Fibroblast of skin of scalp (primary cell): Measurements from ENCODE around the gene DAP.

Source experiments
- DNase-seq: peaks from one replicate; pipeline ENCODE4 v3.0.0-alpha.2; 2013

DAP gene

DNA sequence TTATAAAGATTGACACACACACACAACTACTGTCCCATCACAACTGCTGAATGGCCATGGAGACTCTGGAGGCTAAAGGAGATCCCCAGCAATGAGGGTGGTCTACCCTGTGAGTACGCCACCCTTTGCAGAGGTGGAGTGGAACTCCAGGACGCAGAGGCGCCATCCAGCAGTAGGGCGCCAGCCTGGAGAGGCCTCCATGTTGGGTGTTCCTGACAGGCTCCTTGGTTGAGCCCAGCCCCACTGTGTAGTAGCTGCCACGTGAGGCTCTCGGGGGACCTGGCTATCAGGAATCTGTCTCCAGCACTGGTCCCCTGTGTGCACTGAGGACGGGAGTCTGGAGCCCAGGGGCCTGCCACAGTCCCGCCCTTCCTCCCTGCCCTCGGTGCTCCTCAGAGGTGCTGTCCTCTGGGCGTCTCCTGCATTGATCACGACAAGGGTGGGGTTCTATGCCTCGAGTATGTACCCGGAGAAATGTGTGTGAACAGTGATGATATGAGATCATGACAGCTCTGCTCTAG lies 72.3 kb downstream of the DAP start:
- DNase-seq: no peak

DNA sequence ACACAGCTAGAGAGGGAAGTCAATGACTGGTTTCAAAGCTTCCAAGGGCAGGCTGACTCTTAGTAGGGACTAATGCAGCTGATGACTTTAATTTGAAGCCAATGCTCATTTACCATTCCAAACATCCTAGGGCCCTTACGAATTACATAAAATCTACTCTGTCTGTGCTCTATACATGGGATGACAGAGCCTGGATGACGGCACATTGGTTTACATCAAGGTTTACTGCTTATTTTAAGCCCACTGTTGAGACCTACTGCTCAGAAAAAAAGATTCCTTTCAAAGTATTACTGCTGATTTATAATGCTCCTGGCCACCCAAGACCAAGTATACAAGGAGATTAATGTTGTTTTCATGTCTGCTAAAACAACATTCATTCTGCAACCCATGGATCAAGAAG lies 74.1 kb downstream of the DAP start:
- no peak for DNase-seq

DNA sequence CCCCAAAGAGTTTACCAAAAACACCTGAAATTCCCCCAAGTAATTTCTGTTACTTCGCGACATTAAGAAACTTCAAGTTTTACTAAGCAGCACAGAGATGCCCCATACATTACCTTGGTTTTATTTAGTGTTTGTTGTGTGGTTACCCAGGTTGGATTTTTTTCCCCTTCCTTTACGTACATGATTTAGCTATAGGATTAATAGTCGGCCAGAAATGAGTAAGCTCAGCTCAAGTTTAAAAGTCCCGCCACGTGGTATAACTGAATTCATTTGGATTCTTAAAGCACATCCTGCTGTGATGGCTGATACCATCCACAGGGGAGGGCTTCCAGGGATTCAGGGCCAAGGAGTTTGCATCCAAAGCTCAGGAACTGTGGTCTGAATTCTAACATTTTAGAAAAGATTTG lies 75.9 kb downstream of the DAP start:
- no peak for DNase-seq

DNA sequence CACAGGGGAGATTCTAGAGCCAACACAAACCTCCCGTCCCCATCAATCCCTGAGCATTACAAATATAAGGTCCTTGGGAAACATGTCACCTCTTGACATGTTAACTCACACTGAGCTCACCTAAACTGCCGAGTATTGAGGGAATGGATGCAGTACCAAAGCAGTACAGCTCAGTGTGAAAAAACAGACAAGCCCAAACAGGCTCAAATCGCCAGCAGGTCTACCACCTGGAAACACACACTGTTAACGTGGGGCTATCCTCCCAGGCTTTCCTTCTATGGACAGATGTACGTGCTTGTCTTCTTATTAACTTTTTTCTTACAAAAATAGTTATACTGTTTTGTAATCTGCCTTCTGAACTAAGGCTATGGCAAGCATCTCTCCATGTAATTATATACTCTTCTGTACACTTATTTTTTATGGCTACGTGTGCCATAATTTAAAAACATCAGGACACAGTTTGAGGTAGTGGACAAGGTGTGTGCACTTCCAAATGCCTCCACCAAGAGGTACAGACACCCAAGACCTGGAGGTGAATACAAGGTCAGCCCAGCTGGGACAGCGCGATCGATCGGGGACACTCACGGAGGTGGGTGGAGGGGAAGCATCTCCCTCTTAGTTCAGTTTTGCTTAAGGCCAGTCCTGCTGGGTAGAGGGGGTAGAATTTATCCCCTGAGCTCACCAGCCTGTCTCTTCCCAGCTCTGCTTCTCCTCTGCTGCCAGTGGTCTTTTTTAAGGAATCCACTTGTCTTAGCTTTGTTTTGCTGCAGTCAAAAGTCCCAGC lies 76.5 kb downstream of the DAP start:
- DNase-seq: no peak

DNA sequence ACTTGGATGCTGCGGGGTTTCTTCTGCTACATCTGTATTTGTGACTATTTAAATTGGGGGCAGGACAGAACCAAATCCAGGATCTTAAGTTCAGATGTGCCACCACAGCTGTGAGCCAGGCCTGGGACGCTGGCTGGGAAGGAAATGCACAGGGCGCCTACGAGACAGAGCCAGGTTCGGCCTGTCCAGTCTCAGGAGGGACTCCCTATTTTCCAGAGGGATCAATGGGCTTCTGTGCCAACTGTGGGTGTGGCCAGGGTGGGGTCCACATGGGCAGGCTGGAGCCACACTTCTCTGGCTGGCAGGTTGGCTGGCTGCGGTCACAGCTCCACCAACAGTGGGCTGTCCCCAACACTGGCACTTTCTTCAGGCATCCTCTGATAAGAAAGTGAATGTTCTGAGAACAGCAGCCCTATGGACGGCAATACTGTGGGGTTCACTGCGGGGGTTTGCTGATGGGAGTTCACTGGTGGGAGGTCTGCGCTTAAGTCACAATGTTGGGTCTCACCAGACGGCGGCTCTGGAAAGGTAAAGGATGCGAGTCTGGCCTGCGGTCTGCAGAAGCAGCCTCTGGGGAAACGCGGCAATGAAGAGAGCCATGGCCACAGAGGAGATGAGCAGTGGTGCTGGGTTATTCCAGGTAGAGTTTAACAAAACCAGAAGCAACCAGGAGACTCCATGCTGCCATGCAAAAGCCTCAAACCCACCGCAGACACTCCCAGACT lies 78.1 kb downstream of the DAP start:
- no peak for DNase-seq

DNA sequence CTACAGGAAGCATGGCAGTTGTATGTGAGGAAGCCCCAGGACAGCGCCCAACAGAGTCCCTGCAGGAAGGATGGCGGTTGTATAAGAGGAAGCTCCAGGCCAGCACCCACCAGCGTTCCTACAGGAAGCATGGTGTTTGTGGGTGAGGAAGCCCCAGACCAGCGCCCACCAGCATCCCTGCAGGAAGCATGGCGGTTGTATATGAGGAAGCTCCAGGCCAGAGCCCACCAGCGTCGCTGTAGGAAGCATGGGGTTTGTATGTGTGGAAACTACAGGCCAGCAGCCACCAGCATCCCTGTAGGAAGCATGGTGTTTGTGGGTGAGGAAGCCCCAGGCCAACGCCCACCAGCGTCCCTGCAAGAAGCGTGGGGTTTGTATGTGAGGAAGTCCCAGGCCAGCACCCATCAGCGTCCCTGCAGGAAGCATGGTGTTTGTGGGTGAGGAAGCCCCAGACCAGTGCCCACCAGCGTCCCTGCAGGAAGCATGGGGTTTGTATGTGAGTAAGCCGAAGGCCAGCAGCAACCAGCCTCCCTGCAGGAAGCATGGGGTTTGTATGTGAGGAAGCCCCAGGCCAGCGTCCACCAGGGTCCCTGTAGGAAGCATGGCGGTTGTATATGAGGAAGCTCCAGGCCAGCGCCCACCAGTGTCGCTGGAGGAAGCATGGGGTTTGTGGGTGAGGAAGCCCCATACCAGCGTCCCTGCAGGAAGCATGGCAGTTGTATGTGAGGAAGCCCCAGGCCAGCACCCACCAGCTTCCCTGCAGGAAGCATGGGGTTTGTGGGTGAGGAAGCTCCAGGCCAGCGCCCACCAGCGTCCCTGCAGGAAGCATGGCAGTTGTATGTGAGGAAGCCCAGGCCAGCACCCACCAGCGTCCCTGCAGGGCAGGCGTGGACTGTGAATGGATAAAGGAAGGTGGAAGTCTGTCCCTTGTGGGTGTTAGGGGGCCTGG lies 79.0 kb downstream of the DAP start:
- no peak for DNase-seq

DNA sequence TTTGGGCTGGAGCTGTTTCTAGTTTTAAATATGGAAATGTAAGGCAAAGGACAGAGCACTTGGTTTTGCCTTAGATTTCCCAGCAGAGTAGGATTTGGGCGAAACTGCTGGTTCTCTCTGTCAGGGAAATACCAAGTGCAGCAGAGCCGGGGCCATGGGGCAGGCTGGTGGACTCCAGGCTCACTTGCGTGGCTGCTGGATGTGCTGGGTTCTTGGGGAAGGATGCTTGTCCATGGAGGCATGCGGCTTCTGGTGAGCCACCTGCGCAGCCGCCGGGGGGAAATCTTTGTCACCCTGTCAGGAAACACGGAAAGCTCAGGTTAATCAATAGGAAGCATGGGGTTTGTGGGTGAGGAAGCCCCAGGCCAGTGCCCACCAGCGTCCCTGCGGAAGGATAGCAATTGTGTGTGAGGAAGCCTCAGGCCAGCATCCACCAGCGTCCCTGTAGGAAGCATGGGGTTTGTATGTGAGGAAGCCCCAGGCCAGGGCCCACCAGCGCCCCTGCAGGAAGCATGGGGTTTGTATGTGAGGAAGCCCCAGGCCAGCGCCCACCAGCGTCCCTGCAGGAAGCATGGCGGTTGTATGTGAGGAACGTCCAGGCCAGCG lies 80.1 kb downstream of the DAP start:
- no peak for DNase-seq

DNA sequence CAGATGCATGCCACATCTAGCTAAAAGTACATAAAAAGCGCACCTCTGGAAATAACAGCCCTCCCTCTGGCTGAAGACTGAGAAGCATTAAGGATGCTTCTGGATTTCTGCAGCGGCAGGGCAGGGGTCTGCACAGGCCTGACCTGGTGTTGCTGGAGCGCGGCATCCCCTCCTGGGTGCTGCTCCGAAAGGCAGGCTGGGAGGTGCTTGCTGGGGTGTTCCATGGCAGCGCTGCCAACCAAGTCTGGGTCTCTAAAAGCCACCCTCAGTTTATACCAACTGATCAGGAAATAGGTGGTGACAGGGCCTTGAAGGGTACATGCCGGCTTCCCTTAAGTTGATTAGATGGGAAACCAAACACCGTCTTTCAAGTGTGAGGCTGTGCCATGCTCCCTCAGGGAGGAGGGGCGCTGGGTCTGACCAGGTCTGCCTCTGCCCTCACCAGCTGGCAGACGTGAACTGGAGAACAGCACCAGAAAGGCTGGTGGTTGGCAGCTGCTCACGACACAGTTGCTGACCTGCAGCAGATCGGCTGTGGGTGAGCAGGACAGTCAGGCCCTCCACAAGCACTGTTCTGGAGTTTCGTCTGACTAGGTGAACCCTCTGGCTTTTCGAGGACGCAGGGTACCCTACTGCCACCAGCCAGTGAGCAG lies 81.6 kb downstream of the DAP start:
- DNase-seq: no peak

DNA sequence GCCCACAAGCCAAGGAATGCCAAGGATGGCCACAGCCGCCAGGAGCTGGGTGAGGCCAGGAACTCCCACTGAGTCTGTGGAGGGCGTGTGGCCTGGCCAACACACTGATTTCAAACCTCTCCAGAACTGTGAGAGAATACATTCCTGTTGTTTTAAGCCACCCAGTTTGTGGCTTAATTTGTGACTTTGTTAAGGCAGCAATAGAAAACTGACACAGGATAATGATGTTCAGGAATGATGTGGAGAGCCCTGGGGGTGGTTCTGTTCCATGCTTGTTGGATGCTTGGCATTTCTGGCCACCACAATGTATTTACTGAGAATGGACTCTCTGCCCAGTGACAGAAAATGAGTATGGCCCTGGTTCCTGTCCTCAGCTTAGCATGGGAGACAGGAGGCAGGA lies 82.8 kb downstream of the DAP start:
- peak; percentile 87 for DNase-seq

DNA sequence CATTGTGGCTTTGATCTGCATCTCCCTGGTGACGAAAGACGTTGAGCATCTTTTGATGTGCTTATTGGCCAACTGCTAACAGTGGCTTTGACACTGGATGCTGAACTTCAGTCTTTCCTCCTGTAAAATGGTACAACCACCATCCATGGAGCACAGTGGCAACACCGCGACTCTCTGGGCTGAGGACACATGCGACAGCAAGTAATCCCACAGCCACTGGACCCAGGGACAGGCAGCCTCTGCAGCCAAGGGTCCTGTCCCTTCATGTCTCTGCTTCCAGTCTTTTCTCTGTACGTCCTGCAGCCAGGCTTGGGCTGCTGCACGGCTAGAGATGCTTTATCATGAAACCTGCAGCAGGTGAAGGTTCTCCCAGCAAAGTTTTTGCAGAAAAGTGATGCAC lies 83.5 kb downstream of the DAP start:
- DNase-seq: no peak

DNA sequence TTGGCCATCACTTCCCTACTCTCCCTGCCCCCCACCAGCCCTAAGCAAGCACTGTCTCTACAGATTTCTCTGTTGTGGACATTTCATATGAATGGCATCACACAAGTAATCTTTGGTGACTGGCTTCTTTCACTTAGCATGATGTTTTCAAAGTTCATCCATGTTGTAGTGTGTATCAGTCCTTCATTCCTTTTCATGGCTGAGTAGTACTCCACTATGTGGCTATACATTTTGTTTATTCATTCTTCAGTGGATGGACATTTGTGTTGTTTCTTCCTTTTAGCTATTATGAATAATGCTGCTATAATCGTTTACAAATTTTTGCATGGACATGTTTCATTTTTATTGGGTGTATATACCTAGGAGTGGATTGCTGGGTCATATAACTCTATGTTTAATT lies 84.1 kb downstream of the DAP start:
- no peak for DNase-seq

DNA sequence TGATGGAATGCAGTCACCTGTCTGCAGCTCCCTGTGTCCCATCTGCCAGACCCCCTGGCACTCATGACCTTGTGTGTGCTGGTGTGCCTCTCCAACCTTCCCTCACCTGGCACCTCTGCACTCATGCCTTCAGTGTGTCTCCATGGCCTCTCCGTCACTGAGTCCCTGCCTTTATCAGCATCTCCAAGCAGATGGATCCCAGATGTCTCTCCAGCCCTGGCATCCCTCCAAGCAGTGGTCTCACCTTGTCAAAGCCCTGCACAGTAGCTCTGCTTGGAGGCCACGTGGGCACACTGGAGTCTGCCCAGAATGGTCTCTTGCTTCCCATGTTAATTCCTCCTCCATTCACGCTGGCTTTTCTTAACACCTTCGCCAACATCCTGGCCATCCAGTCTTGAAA lies 84.8 kb downstream of the DAP start:
- DNase-seq: no peak

DNA sequence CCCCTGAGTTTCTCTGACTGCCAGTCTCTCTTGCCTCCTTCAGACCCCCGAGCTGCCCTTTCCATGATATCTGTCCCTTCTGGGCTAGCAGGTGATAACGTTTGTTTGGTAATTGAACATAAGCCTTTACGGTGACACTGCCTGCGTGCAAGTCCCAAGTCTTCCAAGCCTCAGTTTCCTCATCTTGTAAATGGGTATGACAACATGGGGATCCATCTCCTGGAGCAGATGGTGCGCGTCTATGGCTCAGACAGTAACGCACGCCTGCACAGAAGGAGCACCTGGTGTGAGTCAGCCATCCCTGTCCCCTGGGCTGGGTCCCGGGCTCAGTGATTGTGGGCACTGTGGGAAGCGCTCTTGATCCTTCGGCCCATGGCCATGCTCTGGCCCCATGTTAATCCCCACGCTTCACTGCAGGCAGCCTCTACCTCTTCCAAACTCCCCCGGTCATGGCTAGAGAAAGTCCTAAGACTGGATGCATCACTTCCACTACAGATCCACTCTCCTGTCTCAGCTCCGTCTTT lies 85.8 kb downstream of the DAP start:
- DNase-seq: no peak

DNA sequence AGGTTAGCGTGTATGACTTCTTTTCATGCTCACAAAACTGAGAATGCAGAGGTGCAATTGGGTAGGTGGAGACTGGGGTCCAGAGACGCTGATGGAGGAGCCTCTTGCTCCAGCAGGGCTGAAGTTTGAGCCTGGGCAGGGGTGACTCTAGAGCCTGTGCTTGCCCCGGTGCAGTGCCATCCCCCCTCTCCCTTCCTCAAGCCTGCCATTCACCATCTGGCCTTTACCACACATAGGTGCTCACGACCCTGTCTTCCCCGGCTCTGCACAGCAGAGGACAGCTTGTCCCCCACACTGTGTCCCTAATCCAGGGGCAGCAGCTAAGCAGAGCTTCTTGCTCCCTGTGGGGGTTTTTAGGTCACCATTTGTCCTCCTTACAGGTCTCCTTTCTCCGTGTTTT lies 86.5 kb downstream of the DAP start:
- no peak for DNase-seq

DNA sequence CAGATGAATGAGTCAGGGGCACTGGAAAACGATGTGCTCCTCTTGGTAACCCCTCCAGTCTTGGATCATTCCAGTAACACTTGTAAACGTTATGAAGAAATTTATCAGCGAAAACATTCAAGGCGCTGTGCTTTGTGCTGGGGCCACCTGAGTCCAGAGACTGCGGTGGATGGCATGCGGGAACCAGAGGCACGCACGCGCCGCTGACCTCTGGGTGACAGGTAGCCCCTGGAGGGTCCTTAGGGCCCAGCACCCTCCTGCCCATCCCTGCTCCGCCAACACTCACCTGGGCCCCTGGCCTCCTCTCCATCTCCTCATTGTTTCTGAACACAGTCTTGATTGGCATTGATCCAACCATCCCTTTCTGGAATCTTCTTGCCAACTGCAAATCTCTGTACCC lies 86.9 kb downstream of the DAP start:
- no peak for DNase-seq

DNA sequence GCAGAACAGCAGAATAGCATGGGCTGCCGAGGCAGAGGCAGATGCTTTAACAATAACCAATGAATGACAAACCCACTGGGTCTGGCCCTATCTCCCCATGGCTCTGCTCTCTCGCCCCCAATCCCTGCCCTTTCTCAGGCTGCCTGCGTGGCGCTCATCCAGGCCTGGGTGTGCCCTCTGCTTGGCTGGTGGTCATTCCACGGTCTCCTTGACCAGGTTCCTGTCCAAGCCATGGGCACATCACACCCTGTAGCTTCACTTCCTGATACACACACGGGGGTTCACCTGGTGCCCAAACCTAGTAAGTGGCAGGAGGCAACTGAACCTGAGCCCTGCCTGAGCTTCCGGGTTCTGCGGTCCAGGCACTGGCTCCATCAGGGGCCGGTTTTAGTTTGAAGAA lies 87.6 kb downstream of the DAP start:
- DNase-seq: no peak

DNA sequence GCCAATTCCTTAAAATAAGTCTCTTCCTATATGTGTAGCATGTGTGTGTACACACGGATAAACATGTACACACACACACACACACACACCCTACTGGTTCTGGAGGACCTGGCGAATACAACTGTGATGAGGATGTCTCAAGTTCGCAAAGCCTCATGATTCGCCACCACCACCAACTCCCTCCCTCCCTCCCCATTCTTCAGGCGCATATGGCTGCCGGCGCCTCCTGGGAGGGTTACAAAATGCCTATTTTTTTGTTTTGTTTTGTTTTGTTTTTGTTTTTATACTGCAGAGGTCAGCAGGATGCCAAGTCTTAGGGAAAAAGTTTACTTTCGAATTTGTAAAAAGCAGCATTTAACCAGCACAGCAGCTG lies 88.0 kb downstream of the DAP start:
- DNase-seq: no peak

DNA sequence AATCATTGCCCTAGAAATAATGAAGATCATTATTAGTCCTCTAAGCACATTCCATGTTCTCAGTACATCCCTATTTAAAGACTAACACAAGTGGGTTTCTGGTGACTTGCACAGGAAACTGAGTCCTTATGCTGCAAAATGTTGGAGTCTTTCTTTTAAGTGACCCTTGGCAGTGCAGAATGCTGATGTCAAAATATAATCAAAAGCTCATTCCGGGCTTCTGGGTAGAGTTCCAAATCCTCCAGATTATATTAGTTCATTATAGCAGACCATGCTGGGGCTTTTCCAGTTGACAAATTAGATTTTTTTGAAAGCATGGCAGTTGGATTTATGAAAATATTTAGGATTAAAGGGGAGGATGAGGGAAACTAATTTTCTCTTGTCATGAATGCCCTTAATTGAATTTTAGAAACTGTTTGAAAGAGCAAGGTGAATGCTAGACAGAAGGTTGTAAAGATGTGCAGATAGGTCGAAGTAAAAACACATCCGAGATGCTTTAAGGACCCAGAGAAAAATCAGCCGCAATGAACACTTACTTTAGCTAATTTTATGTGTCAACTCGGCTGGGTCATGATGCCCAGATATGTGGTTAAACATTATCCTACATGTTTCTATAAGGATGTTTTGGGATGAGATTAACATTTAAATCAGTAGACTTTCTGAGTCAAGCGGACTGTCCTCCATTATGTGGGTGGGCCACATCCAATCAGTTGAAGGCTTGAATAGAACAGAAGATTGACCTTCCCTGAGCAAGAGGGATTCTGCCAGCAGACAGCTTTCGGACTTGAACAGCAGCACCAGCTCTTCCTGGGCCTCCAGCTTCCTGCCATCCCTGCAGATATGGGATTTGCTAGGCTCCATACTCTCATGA lies 88.7 kb downstream of the DAP start:
- DNase-seq: no peak

DNA sequence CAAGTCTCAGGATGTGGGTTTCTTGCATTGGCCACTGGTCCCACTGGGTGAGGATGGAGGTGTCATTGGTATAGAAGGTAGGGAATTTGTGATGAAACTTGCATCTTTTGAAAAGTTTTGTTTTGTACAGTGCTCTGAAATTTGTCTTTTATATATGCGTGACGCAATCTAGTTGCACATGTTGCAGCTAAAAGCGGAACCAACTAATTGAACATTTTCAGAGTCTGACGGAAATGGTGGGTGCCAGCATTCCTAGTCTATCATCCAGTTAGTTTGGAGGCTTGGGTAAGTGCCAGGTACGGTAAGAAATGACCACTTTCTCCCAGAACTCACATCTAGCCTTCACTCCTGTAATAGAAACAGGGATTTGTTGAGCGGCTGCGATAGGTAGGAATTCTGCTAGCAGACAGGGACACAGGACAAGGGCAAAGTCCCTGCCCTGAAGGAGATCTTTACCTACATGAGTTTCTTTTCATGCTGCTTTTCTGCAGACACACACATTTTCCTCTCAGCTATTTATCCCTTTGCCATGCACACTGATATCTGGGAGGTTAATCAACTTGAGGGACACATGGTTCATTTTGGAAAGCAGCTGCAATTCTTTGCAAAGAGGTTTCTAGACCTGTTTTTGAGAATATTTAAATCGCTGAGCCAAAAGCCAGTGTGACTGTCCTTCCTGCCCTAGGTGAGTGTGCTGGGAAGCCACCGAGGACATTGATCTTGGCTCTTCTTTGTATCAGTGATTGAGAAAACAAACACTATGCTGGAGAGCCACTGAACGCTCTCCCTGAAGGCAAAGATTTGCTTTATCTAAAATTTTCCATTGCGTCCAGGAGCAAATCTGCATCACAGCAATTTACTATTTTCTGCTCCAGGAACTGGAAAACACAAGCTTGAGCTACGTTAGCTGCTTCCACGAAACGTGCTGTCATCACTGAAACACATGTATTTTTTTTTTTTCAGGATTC lies 89.7 kb downstream of the DAP start:
- DNase-seq: no peak

DNA sequence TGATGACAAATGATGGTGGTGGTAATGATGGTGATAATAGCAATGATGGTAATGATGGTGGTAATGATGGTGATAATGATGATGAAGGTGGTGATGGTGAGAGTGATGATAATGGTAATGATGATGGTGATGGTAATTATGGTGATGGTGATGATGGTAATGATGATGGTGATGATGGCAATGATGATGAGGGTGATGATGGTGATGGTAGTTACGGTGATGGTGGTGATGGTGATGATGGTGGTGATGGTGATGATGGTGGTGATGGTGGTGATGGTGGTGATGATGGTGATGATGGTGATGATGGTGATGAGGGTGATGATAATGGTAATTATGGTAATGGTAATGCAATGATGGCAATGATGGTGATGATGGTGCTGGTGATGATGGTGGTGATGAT lies 91.1 kb downstream of the DAP start:
- no peak for DNase-seq
